Measurements from ENCODE around the gene ASPSCR1. TPM values are rescaled to one million over a fixed set of nuclear protein-coding genes. Genes with fewer than 3 reads are reported as not detected.

Gene ASPSCR1
- total and polyA plus RNA-seq, 2 of the 8 experiments (the other 6 are each of a cell fraction or from before 2014, with no cell fraction given), result 33.3 to 43.7 TPM

- H2AK5ac ChIP-seq (ENCODE audit: low read depth, low read length), result no peak overlapping the region
- no peak overlapping the region for H2BK15ac ChIP-seq (ENCODE audit: low read length)
- H3K23ac ChIP-seq (ENCODE audit: insufficient read length), result no peak overlapping the region
- H3K4me2 ChIP-seq (ENCODE audit: insufficient read depth in 1 of 2, low read depth in 2 of 2, low read length in 2 of 2), result no peak overlapping the region
- H2BK120ac ChIP-seq (replicated peaks; ENCODE audit: low read depth, low read length), result no peak overlapping the region
- H4K8ac ChIP-seq (ENCODE audit: extremely low read depth, insufficient read depth, low read length), result no peak overlapping the region
- no peak overlapping the region for H4K5ac ChIP-seq (ENCODE audit: insufficient read length, low read depth, low read length)
- FAIRE-seq, result no peak
- H3K23me2 ChIP-seq (ENCODE audit: low read depth, low read length), result 0 out of 2 replicates have a peak, but pooled peaks cover 1% of the 10 kb centered on the region
- no peak overlapping the region for H2BK5ac ChIP-seq (ENCODE audit: low read depth, low read length)
- no peak overlapping the region for H2AFZ ChIP-seq (ENCODE audit: low read length)
- H2BK12ac ChIP-seq (ENCODE audit: low read depth, low read length), result no peak overlapping the region
- H3K4ac ChIP-seq (replicated peaks; ENCODE audit: insufficient read length, low read depth, low read length), result no peak overlapping the region
- ChIA-PET POLR2A (ENCODE audit: partially characterized antibody) (interaction anchor here (1.5 to 3.2 kb wide), 4 partner anchors 9 to 18 kb away, joined by 5 to 13 read pairs (median 6); partner anchors contain the start of genes CENPX and LRRC45), CTCF (ENCODE audit: partially characterized antibody) (interaction anchor here (1.0 to 3.4 kb wide), 7 partner anchors 11 to 55 kb away, joined by 3 to 16 read pairs (median 5); no protein-coding TSS in a partner anchor)
- H3K18ac ChIP-seq (ENCODE audit: extremely low read depth, low read length), result no peak overlapping the region
- no peak overlapping the region for H2BK20ac ChIP-seq (ENCODE audit: low read length)
- H3K36me3 ChIP-seq (ENCODE audit: control insufficient read depth in 2 of 4, insufficient read depth in 4 of 4, low read length in 3 of 4), result no peaks in the 10 kb centered on the region; a peak in 2 of 8 replicates
- DNase-seq (ENCODE audit: low read depth in 1 of 2, low spot score in 2 of 2), result no peak
- peaks cover 3% of the 10 kb centered on the region for H3K79me1 ChIP-seq (ENCODE audit: low read depth, low read length)
- no peak overlapping the region for H3K56ac ChIP-seq (replicated peaks; ENCODE audit: insufficient read length, low read depth, low read length)
- H3K9me3 ChIP-seq (ENCODE audit: insufficient read depth in 2 of 2, low read depth in 1 of 2, low read length in 1 of 2), result no peaks in the 10 kb centered on the region
- H4K91ac ChIP-seq (replicated peaks; ENCODE audit: insufficient read length, low read length), result no peak overlapping the region
- WGBS, 2 experiments (ENCODE audit: extremely low coverage in 1 of 2, insufficient coverage in 1 of 2, insufficient read length in 1 of 2, insufficient replicate concordance in 2 of 2, low coverage in 1 of 2, low lambda C conversion rate in 2 of 2, missing lambda C conversion rate in 1 of 2), result 96% methylated on average over 19 of the region's 28 CpGs; no CpG with 5 or more reads in 1 of the 2 experiments
- H3K4me1 ChIP-seq (replicated peaks in 1 of 4; ENCODE audit: control insufficient read depth in 3 of 4, insufficient read depth in 4 of 4, low read length in 3 of 4), result peaks cover 0 to 1% (median 0%) of the 10 kb centered on the region in 4 experiments; a peak in 1 of 7 replicates
- no peaks in the 10 kb centered on the region for H3K27me3 ChIP-seq (replicated peaks in 1 of 4; ENCODE audit: control insufficient read depth in 3 of 4, extremely low read depth in 1 of 4, insufficient read depth in 3 of 4, low read length in 3 of 4)
- H3K4me3 ChIP-seq (ENCODE audit: extremely low read depth in 1 of 4, insufficient read depth in 2 of 4, low read depth in 3 of 4, low read length in 4 of 4), result no peak overlapping the region
- H3K27ac ChIP-seq (ENCODE audit: low read depth, low read length), result no peak overlapping the region
- H3K9ac ChIP-seq (replicated peaks in 1 of 4; ENCODE audit: extremely low read depth in 1 of 4, low read depth in 3 of 4, low read length in 3 of 4), result no peak overlapping the region
- H3K14ac ChIP-seq (ENCODE audit: insufficient read length), result no peak overlapping the region
- no peaks in the 10 kb centered on the region for H3K79me2 ChIP-seq (ENCODE audit: control insufficient read depth in 1 of 2, insufficient read depth in 2 of 2, low read length in 2 of 2)
- peaks cover 3 to 7% of the 10 kb centered on the region in 2 experiments for H4K20me1 ChIP-seq (replicated peaks in 1 of 2; ENCODE audit: control insufficient read depth in 1 of 2, insufficient read depth in 2 of 2, low read length in 2 of 2)
- TF ChIP-seq CHD2 (IDR thresholded peaks at IDR 0.05; ENCODE audit: low read length) (no peak), CBX8 (IDR thresholded peaks at IDR 0.05; ENCODE audit: borderline replicate concordance, low read depth, low read length) (no peak), KDM1A (IDR thresholded peaks at IDR 0.05; ENCODE audit: borderline replicate concordance, low read length) (no peak), RNF2 (IDR thresholded peaks at IDR 0.05; ENCODE audit: borderline replicate concordance, low read depth, low read length, missing control alignments, poor library complexity, severe bottlenecking) (no peak), EZH2 (IDR thresholded peaks at IDR 0.05; ENCODE audit: low read depth, low read length, severe bottlenecking) (no peak), CTBP2 (IDR thresholded peaks at IDR 0.05; ENCODE audit: borderline replicate concordance, insufficient read depth, insufficient read length, low read length) (no peak), BCL11A (IDR thresholded peaks at IDR 0.05; ENCODE audit: low read depth in 2 of 2, low read length in 2 of 2) (no peak), MAX (IDR thresholded peaks at IDR 0.05) (no peak), SP1 (IDR thresholded peaks at IDR 0.05; ENCODE audit: low read depth, low read length) (no peak), CREB1 (IDR thresholded peaks at IDR 0.05) (no peak), RFX5 (IDR thresholded peaks at IDR 0.05; ENCODE audit: borderline replicate concordance, low read depth, low read length) (no peak), KDM4A (IDR thresholded peaks at IDR 0.05; ENCODE audit: low read depth, low read length, severe bottlenecking) (no peak), SAP30 (IDR thresholded peaks at IDR 0.05; ENCODE audit: insufficient read depth, insufficient replicate concordance, low read length) (no peak)
Observed at GRCh38 chr17:82008941-82009405, 31.5 kb downstream of the ASPSCR1 start.
